ENCODE measurements around the gene NCOA6. TPM values are rescaled to one million over a fixed set of nuclear protein-coding genes. Genes with fewer than 3 reads are reported as not detected.

NCOA6 gene
- total RNA-seq, 4 donors from 2014 or later: 11.6 to 21.8 (median 18.1) TPM

- Histone ChIP-seq H3K27ac (no peak overlapping the region), H3K27me3 (no peaks in the 10 kb centered on the region), H3K36me3 (peaks cover 7 to 98% (median 23%) of the 10 kb centered on the region in 3 donors), H3K9me3 (no peaks in the 10 kb centered on the region), H3K4me1 (no peaks in the 10 kb centered on the region), H3K4me3 (no peak overlapping the region)
- DNase-seq: no peak
- intact Hi-C loops (cut with DNase I): loop anchor here (10.0 kb wide), 1 partner anchor 200 kb away; no protein-coding TSS in a partner anchor
- no peak for TF ChIP-seq POLR2A (IDR thresholded peaks at IDR 0.05)
- no peak for TF ChIP-seq CTCF (IDR thresholded peaks at IDR 0.05)
Observed at GRCh38 chr20:34774886-34775285, 50.6 kb downstream of the NCOA6 start.

GRCh38 chr20:34774449-34774848 is 51.0 kb downstream of the NCOA6 start:
- no peak overlapping the region for H3K27ac ChIP-seq
- 87 to 90% methylated on average over 3 of the region's 3 CpGs for WGBS, 2 donors
- TF ChIP-seq POLR2A (IDR thresholded peaks at IDR 0.05): no peak
- TF ChIP-seq CTCF (IDR thresholded peaks at IDR 0.05): no peak
- H3K27me3 ChIP-seq: no peaks in the 10 kb centered on the region
- H3K9me3 ChIP-seq: no peaks in the 10 kb centered on the region
- peaks cover 7 to 95% (median 23%) of the 10 kb centered on the region in 3 donors for H3K36me3 ChIP-seq
- H3K4me1 ChIP-seq: no peaks in the 10 kb centered on the region
- no peak for DNase-seq
- no peak overlapping the region for H3K4me3 ChIP-seq
- intact Hi-C loops (cut with DNase I): loop anchor here (10.0 kb wide), 1 partner anchor 200 kb away; no protein-coding TSS in a partner anchor

- intact Hi-C loops (cut with DNase I): loop anchor here (10.0 kb wide), 1 partner anchor 199 kb away; no protein-coding TSS in a partner anchor
Observed at GRCh38 chr20:34773726-34774125, 51.7 kb downstream of the NCOA6 start.

GRCh38 chr20:34772437-34772836 is 53.0 kb downstream of the NCOA6 start:
- Histone ChIP-seq H3K9me3 (no peaks in the 10 kb centered on the region), H3K4me3 (no peak overlapping the region), H3K36me3 (peaks cover 0 to 95% (median 30%) of the 10 kb centered on the region in 3 donors), H3K27me3 (no peaks in the 10 kb centered on the region), H3K27ac (no peak overlapping the region), H3K4me1 (no peaks in the 10 kb centered on the region)
- TF ChIP-seq CTCF (IDR thresholded peaks at IDR 0.05): no peak
- no peak for TF ChIP-seq POLR2A (IDR thresholded peaks at IDR 0.05)
- intact Hi-C loops (cut with DNase I): loop anchor here (10.0 kb wide), 1 partner anchor 198 kb away; no protein-coding TSS in a partner anchor
- 92 to 96% methylated on average over 3 of the region's 3 CpGs for WGBS, 2 donors
- no peak for DNase-seq

More at GRCh38 chr20:34773726-34774125, 51.7 kb downstream of the NCOA6 start:
- H3K27me3 ChIP-seq: no peaks in the 10 kb centered on the region
- WGBS, 2 donors: 71% methylated on average over 1 of the region's 1 CpG
- TF ChIP-seq CTCF (IDR thresholded peaks at IDR 0.05) (no peak), POLR2A (IDR thresholded peaks at IDR 0.05) (no peak)
- H3K36me3 ChIP-seq: peaks cover 7 to 95% (median 23%) of the 10 kb centered on the region in 3 donors
- no peak for DNase-seq
- H3K4me1 ChIP-seq: no peaks in the 10 kb centered on the region
- no peak overlapping the region for H3K27ac ChIP-seq
- no peaks in the 10 kb centered on the region for H3K9me3 ChIP-seq
- no peak overlapping the region for H3K4me3 ChIP-seq

- no peak for TF ChIP-seq POLR2A (IDR thresholded peaks at IDR 0.05)
- no peak for TF ChIP-seq CTCF (IDR thresholded peaks at IDR 0.05)
- Histone ChIP-seq H3K36me3 (peaks cover 0 to 96% (median 32%) of the 10 kb centered on the region in 3 donors), H3K4me3 (no peak overlapping the region), H3K27ac (no peak overlapping the region), H3K9me3 (no peaks in the 10 kb centered on the region), H3K4me1 (no peaks in the 10 kb centered on the region), H3K27me3 (no peaks in the 10 kb centered on the region)
- 65 to 66% methylated on average over 3 of the region's 3 CpGs for WGBS, 2 donors
- no peak for DNase-seq
- intact Hi-C loops (cut with DNase I): loop anchor here (10.0 kb wide), 1 partner anchor 197 kb away; no protein-coding TSS in a partner anchor
Observed at GRCh38 chr20:34771680-34772081, 53.8 kb downstream of the NCOA6 start.

All from esophagus squamous epithelium (tissue), 5 donors.